Adrenal gland (tissue), 5 donors: ENCODE results near the gene FRY.

Experiments
- CTCF ChIP-seq, 6 experiments: fragments of 450-650 bp in 4 of 6; fragments of 200-600 bp in 2 of 6; sonication (generic) in 1 of 6; IDR thresholded peaks; 1 replicate in 5 of 6; 2 replicates in 1 of 6; pipeline versions ENCODE4 v1.5.1 to v1.8.0; 2016 to 2021; ENCODE audit warnings: antibody characterized with exemption in 6 of 6, mild to moderate bottlenecking in 2 of 6, moderate library complexity in 1 of 6
- POLR2A ChIP-seq, 2 donors: fragments of 450-650 bp; IDR thresholded peaks; one replicate each; pipeline ENCODE4 v1.6.1; 2017; ENCODE audit warnings: antibody characterized with exemption in 2 of 2, mild to moderate bottlenecking in 2 of 2, moderate library complexity in 1 of 2
- donor health status: DM: no; HTN: no; CAD: no.

- TF ChIP-seq POLR2A (IDR thresholded peaks at IDR 0.05): no peak
- no peak for TF ChIP-seq CTCF (IDR thresholded peaks at IDR 0.05)
These were observed 217.2 kb downstream of the FRY start for GRCh38 chr13:32248801-32249200.
